HG02759 (cell line): ENCODE measurements around the gene SMCO4.
"Not testable (repeated sequence)": the region's sequence is repeated elsewhere in the genome, so short reads cannot be mapped to it uniquely, and the experiment has no call there.

Experiments used
- ATAC-seq: cut with Tn5 transposase; IDR thresholded peaks from one replicate; pipeline ENCODE4 v1.9.1; 2021; ENCODE audit warnings: mild to moderate bottlenecking, moderate library complexity; ENCODE audit not compliant: unreplicated experiment

Gene SMCO4, protein sequence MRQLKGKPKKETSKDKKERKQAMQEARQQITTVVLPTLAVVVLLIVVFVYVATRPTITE

GRCh38 chr11:93543292-93543977 is at the start of gene SMCO4:
Gene SMCO4, minus strand, starts transcription at chr11:93543391. Its CDS starts 64,202 bp downstream, at chr11:93479189.
- peak; percentile 87 for ATAC-seq

DNA sequence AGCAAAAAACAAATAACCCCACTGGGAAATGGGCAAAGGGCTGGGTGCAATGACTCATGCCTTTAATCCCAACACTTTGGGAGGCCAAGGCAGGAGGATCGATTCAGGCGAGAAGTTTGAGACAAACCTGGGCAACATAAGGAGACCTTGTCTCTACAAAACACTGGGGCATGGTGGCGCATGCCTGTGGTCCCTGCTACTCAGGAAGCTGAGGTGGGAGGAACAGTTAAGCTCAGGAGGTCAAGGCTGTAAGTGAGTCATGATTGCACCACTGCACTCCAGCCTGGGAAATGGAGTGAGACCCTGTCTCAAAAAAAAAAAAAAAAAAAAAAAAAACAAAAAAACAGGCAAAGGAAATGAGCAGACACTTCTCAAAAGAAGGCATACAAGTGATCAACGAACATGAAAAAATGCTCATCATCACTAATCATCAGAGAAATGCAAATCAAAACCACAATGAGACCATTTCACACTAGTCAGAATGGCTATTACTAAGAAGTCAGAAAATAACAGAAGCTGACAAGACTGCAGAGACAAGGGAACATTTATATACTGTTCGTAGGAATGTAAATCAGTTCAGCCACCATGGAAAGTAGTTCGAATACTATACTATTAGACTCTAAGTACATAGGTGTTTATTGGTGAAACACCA is 48.2 kb upstream of the SMCO4 start:
- peak; percentile 78 for ATAC-seq

GRCh38 chr11:93589347-93589746 is 46.2 kb upstream of the SMCO4 start:
- ATAC-seq: no peak

- no peak for ATAC-seq
Measured at GRCh38 chr11:93587858-93588581, 44.8 kb upstream of the SMCO4 start.

DNA sequence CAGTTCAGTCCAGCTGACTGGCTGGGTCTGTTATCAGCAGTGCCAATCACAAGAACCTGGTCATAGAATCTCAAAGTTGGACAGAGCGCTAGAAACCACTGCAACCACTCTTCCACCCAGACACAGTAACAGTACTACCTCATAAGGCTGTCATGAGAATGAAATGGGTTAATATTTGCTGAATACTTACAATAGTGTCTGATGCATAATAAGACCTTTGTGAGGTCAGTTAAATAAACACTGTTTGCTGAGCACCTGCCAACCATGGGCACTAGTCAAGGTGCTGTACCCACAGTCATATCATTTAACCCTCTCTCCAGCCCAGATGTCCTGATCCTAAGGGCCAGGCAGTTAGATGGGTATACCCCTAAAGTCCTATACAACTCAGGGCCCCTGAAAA is 44.2 kb upstream of the SMCO4 start:
- ATAC-seq: not testable (repeated sequence)

DNA sequence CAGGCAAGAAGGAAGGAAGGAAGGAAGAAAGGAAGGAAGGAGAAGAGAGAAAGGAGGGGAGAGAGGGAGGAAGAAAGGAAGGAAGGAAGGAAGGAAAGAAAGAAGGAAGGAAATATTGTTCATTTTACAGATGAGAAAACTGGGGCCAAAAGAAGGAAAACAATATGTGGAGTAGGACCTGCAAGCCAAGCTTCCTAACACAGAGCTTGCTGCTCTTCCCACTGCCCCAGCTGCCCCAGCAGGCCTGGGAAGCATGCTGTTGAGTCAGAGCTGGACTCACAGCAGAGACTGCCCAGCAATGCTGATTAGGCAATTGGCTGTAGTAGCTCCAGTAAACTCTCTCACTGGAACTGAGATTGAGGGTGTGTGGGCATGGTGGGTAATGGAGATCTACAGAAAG is 42.6 kb upstream of the SMCO4 start:
- no peak for ATAC-seq

GRCh38 chr11:93583490-93583889 is 40.3 kb upstream of the SMCO4 start:
- no peak for ATAC-seq

DNA sequence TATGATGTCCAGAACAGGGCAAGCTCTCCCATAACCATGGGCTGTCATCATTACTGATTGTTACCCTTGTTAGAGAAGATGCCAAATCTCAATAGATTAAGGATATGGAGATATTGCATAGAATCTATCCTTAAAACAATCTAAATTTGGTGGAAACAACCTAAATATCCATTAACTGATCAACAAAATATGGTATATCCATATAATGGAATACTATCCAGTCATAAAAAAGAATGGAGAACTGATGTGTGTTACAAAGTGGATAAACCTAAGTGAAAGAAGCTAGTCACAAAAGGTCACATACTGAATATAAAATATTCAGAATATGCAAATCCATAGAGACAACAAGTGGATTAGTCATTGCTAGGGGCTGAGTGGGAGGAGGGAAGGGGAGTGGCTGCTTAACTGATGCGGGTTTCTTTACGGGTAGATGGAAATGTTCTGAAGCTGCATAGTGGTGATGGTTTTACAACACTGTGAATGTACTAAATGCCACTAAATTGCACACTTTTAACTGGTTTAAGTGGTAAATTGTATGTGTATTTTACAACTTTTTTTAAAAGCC is 36.1 kb upstream of the SMCO4 start:
- ATAC-seq: no peak

- ATAC-seq: no peak
Measured at GRCh38 chr11:93577286-93577685, 34.1 kb upstream of the SMCO4 start.

DNA sequence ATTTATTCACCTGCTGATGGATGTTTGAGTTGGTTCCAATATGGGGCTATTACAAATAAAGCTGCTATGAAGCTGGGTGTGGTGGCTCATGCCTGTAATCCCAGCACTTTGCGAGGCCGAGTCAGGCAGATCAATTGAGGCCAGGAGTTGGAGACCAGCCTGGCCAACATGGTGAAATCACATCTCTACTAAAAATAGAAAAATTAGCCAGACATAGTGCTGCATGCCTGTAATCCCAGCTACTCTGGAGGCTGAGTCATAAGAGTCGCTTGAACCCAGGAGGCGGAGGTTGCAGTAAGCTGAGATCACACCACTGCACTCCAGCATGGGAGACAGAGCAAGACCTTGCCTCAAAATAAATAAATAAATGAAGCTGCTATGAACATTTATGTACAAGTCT is 33.7 kb upstream of the SMCO4 start:
- not testable (repeated sequence) for ATAC-seq

- no peak for ATAC-seq
Measured at GRCh38 chr11:93574638-93575220, 31.5 kb upstream of the SMCO4 start.

GRCh38 chr11:93573184-93573583 is 30.0 kb upstream of the SMCO4 start:
- no peak for ATAC-seq

- ATAC-seq: no peak
Measured at GRCh38 chr11:93572621-93573020, 29.4 kb upstream of the SMCO4 start.

DNA sequence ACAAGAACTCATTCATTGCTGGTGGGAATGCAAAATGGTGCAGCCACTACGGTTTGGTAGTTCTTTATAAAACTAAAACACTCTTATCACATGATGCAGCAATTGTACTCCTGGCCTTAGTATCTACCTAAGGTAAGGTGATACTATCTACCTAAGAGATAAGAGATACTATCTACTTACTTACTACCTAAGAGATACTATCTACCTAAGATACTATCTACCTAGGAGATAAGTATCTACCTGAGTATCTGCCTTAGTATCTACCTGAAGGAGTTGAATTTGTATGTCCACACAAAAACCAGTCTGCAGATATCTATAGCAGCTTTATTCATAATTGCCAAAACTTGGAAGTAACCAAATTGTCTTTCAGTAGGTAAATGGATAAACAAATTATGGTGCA is 29.0 kb upstream of the SMCO4 start:
- ATAC-seq: no peak

- no peak for ATAC-seq
Measured at GRCh38 chr11:93571612-93572011, 28.4 kb upstream of the SMCO4 start.

DNA sequence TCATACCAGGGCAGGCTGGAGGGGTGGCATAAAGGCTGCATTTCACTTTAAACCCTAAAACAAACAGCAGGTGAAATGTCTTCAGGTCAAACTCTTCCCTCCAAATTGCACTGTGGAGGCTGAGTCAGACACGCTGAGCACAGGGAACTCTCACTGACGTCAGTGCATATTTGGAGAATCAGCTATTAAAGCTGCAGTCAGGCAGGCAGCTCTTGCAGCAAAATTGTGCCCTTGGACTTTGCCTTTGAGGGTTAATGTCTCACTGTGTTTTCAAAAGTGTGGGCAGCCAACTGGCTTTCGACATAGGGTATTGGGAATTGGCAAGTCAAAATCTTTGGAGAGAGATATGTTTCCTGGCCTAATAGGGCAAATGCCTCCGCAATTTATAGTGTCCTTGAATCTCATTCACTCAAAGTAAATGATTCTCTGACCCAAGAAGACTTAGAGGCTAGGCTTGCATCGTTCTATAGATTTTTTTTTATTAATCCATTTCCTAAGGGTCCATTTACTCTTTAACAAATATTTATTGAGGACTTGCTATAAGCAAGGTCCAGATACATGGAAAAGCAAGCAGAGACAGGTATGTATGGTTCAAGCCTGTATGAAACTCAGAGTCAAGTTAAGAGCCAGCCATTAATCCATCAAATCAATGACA is 27.7 kb upstream of the SMCO4 start:
- ATAC-seq: no peak

DNA sequence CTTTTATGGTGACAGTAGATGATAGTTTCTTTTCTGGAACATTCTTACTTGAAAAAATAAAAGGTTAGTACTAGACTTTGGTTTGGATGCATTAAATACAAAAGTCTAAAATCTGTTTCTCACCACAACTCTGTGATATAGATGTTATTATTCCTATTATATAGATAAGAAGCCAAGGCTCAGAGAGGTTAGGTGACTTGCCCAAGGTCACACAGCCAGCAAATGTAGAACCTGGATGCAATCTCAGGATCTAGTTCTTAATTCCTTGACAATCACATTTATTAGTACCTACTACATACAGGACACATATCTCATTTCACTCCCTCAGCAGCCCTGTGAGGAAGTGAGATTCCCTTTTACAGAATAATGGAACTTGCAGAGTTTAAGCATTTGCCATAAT is 26.3 kb upstream of the SMCO4 start:
- no peak for ATAC-seq

DNA sequence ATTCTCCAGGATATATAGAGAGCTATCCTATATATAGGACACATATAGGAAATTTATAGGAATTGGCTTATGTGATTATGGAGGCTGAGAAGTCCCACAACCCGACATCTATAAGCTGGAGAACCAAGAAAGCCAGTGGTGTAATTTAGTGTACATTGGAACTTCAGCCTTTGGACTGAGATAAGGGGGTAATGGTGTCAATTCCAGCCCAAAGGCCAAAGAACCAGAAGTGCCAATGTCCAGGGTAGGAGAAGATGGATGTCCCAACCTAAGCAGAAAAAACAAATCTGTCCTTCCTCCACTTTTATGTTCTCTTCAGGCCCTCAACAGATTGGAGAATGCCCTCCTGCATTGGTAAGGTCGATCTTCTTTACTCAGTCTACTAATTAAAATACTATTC is 25.5 kb upstream of the SMCO4 start:
- ATAC-seq: no peak

DNA sequence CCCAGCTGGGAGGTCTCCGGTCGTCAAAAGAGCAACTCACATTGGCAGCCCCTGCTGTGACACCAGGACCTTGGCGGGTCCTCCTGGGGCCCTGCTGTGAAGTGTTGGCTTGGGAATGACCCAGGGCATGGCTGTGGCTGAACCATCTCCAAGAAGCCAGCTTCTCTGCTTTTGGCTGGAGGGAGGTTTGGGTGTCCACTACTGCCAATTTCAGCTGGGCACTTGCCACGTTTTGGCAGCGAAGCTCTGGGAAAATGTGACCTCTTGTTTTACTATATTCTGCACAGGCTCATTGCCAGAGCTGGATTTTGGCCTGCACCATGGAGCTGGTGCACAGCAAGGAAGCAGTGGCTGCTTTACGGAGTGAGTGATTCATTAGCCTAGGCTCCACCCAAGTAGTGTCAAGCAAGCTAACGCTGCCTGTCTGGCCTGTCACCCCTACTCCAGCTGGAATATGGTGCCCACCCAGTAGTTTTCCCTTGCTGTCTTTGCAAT is 24.3 kb upstream of the SMCO4 start:
- ATAC-seq: no peak

DNA sequence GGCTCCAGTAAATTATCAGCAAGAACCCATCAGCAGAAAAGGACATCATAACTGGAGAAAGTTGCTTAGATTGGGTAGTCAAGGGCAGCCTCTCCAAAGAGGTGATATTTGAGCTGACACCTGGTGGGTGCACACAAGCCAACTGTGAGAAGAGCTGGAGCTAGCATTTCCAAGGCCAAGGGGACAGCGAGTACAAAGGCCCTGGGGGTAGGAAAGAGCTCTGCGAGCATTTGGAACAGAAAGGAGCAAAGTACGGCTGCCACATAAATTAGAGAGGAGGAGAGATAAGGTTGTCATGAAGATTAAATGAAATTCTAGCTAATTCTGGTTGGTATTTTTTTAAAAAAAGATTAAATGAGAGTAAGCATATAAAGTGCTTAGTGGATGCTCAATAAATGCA is 21.7 kb upstream of the SMCO4 start:
- no peak for ATAC-seq

DNA sequence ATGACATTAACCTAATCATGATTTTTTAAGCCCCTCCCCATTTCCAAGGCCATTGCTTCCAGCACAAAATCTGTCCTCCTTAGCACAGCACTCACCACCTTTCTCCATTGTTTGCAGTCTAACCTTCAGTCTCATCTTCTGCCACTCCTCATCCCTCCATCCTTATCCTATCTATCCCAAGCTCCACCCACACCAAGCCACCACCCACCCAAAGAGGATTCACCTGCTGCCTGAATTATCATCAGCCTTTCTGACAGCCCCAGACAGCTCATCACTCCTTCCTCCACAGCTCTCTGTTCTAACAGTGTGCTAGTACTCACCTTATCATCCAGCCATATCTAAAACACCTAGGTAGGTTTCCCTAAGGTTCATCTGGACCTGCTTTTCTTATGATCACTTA is 20.7 kb upstream of the SMCO4 start:
- no peak for ATAC-seq
